ENCODE data around the gene MEGF10.
"Not testable (repeated sequence)": the region's sequence is repeated elsewhere in the genome, so short reads cannot be mapped to it uniquely, and the experiment has no call there.

The MEGF10 gene

GRCh38 chr5:127305493-127305892 is 14.9 kb downstream of the MEGF10 start:
- Histone ChIP-seq H3K36me3 (ENCODE audit: insufficient read depth, low read length) (no peaks in the 10 kb centered on the region), H3K4me3 (ENCODE audit: low read length) (no peak overlapping the region), H2AFZ (ENCODE audit: low read depth, low read length) (no peak overlapping the region), H3K27me3 (ENCODE audit: insufficient read depth, low read length) (no peaks in the 10 kb centered on the region), H3K9me3 (ENCODE audit: low read length) (no peaks in the 10 kb centered on the region), H3K4me1 (ENCODE audit: insufficient read depth, low read length) (peaks cover 6% of the 10 kb centered on the region)

DNA sequence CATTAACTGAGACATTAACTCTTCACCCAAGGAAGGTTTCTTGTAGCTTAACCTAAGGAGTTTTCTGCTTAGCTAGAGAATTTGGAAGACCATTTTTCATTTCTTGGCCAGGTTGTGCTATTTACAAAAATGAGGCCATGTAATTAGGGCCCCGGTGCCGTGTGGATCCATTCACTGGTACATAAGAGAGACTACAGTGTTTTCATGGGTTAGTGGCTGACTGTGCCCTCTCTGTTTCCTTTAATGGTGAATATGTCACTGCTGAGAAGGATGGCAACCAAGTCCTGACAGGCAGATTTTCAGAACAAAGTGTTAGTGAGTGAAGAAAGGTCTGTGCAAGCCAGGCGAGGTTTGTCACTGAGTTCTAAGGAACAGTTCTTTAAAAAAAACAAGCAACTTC is 15.4 kb downstream of the MEGF10 start:
- peaks cover 4% of the 10 kb centered on the region for H3K4me1 ChIP-seq (ENCODE audit: insufficient read depth, low read length)
- no peaks in the 10 kb centered on the region for H3K36me3 ChIP-seq (ENCODE audit: insufficient read depth, low read length)
- no peak overlapping the region for H2AFZ ChIP-seq (ENCODE audit: low read depth, low read length)
- H3K4me3 ChIP-seq (ENCODE audit: low read length), result no peak overlapping the region
- no peaks in the 10 kb centered on the region for H3K27me3 ChIP-seq (ENCODE audit: insufficient read depth, low read length)
- no peaks in the 10 kb centered on the region for H3K9me3 ChIP-seq (ENCODE audit: low read length)

GRCh38 chr5:127306647-127307046 is 16.1 kb downstream of the MEGF10 start:
- H3K9me3 ChIP-seq (ENCODE audit: low read length), result no peaks in the 10 kb centered on the region
- H2AFZ ChIP-seq (ENCODE audit: low read depth, low read length), result no peak overlapping the region
- H3K4me3 ChIP-seq (ENCODE audit: low read length), result no peak overlapping the region
- peaks cover 3% of the 10 kb centered on the region for H3K4me1 ChIP-seq (ENCODE audit: insufficient read depth, low read length)
- no peaks in the 10 kb centered on the region for H3K36me3 ChIP-seq (ENCODE audit: insufficient read depth, low read length)
- H3K27me3 ChIP-seq (ENCODE audit: insufficient read depth, low read length), result no peaks in the 10 kb centered on the region

DNA sequence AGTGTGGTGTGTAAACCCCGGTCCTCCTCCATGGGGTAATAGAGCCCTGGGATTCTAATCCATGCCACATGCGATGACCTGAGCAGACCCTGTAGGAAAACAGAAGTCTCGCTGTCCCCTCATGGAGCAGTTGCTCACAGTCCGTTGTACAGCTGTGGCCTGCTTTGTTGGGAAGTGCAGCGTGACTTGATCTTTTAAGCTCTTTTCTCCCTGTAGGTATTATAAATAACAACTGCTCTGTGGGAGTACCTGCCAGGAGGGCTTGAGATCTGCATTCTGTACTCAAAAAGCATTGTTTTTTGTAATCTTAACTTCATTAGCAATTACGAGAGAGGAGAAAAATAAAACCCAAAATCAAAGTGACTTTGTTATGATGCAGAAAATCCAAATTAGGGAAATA is 17.3 kb downstream of the MEGF10 start:
- no peaks in the 10 kb centered on the region for H3K36me3 ChIP-seq (ENCODE audit: insufficient read depth, low read length)
- no peak overlapping the region for H3K4me3 ChIP-seq (ENCODE audit: low read length)
- no peaks in the 10 kb centered on the region for H3K27me3 ChIP-seq (ENCODE audit: insufficient read depth, low read length)
- no peak overlapping the region for H2AFZ ChIP-seq (ENCODE audit: low read depth, low read length)
- no peaks in the 10 kb centered on the region for H3K9me3 ChIP-seq (ENCODE audit: low read length)
- peaks cover 3% of the 10 kb centered on the region for H3K4me1 ChIP-seq (ENCODE audit: insufficient read depth, low read length)

- H3K4me3 ChIP-seq (ENCODE audit: low read length); H3K9me3 ChIP-seq (ENCODE audit: low read length); H3K27me3 ChIP-seq (ENCODE audit: insufficient read depth, low read length); H2AFZ ChIP-seq (ENCODE audit: low read depth, low read length); H3K36me3 ChIP-seq (ENCODE audit: insufficient read depth, low read length); H3K4me1 ChIP-seq (ENCODE audit: insufficient read depth, low read length): not testable (repeated sequence)
Observed at GRCh38 chr5:127308325-127308724, 17.7 kb downstream of the MEGF10 start.

- no peak overlapping the region for H2AFZ ChIP-seq (ENCODE audit: low read depth, low read length)
- no peaks in the 10 kb centered on the region for H3K9me3 ChIP-seq (ENCODE audit: low read length)
- H3K27me3 ChIP-seq (ENCODE audit: insufficient read depth, low read length), result no peaks in the 10 kb centered on the region
- no peak overlapping the region for H3K4me3 ChIP-seq (ENCODE audit: low read length)
- peaks cover 3% of the 10 kb centered on the region for H3K4me1 ChIP-seq (ENCODE audit: insufficient read depth, low read length)
- H3K36me3 ChIP-seq (ENCODE audit: insufficient read depth, low read length), result no peaks in the 10 kb centered on the region
Observed at GRCh38 chr5:127308945-127309344, 18.3 kb downstream of the MEGF10 start.

- Histone ChIP-seq H3K9me3 (ENCODE audit: low read length) (no peaks in the 10 kb centered on the region), H3K4me1 (ENCODE audit: insufficient read depth, low read length) (peaks cover 3% of the 10 kb centered on the region), H2AFZ (ENCODE audit: low read depth, low read length) (no peak overlapping the region), H3K27me3 (ENCODE audit: insufficient read depth, low read length) (no peaks in the 10 kb centered on the region), H3K4me3 (ENCODE audit: low read length) (no peak overlapping the region), H3K36me3 (ENCODE audit: insufficient read depth, low read length) (no peaks in the 10 kb centered on the region)
Observed at GRCh38 chr5:127311349-127311748, 20.8 kb downstream of the MEGF10 start.

DNA sequence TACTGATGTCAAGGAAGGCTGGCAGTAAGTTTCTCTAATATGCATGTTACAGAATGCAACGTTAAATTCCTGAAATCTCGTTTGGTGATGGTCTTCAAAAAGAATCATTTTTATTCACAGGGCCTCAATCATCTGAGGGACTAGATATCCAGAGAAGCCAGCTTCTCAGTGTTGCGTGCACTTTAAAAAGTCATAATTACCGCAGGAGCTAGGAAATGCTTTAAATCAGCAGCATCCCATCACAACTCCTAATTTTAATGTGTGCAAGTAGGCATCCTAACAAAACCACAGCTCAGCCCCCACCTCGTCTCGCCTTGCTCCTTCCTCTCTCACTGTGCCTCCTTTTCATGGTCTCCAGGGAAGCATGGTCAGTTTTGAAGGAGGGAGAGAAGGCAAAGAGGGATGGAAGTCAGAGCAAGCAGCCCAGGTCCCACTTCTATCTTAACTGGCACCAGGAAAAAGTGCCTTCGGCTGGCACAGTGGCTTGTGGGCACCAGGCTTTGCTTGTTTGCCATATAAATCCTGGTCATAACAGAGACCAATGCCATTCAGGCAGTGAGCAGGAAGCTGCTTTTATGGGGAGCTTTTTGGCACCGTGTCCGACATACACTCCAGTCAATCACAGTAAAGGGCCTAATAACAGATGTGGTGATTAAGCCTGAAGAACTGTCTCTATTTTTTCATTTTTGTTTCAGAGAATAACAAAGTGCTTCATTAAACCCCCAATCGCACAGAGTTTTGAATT is 21.4 kb downstream of the MEGF10 start:
- Histone ChIP-seq H3K9me3 (ENCODE audit: low read length) (no peaks in the 10 kb centered on the region), H3K4me1 (ENCODE audit: insufficient read depth, low read length) (peaks cover 3% of the 10 kb centered on the region), H3K4me3 (ENCODE audit: low read length) (no peak overlapping the region), H3K36me3 (ENCODE audit: insufficient read depth, low read length) (no peaks in the 10 kb centered on the region), H2AFZ (ENCODE audit: low read depth, low read length) (no peak overlapping the region), H3K27me3 (ENCODE audit: insufficient read depth, low read length) (no peaks in the 10 kb centered on the region)

DNA sequence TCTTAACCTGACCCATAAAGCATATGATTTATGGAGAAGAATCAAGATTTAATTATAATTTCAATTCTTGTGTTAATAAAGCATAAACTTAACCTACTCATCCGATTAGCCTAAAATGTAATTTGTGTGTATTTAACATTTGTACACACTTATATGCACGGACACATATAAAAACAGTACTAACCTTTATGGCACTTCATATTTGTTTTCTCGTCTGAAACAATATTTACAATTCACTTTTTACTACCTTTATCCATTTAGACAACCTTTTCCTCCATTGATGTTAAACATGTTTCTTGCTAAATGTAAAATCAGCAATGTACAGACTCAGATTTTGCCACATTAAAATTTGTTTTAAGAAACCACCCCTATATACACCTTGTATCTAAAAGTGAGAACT is 22.8 kb downstream of the MEGF10 start:
- no peaks in the 10 kb centered on the region for H3K9me3 ChIP-seq (ENCODE audit: low read length)
- no peaks in the 10 kb centered on the region for H3K36me3 ChIP-seq (ENCODE audit: insufficient read depth, low read length)
- no peak overlapping the region for H3K4me3 ChIP-seq (ENCODE audit: low read length)
- peaks cover 3% of the 10 kb centered on the region for H3K4me1 ChIP-seq (ENCODE audit: insufficient read depth, low read length)
- no peak overlapping the region for H2AFZ ChIP-seq (ENCODE audit: low read depth, low read length)
- no peaks in the 10 kb centered on the region for H3K27me3 ChIP-seq (ENCODE audit: insufficient read depth, low read length)

- no peaks in the 10 kb centered on the region for H3K27me3 ChIP-seq (ENCODE audit: insufficient read depth, low read length)
- H3K36me3 ChIP-seq (ENCODE audit: insufficient read depth, low read length), result no peaks in the 10 kb centered on the region
- H3K4me1 ChIP-seq (ENCODE audit: insufficient read depth, low read length), result peaks cover 3% of the 10 kb centered on the region
- no peak overlapping the region for H3K4me3 ChIP-seq (ENCODE audit: low read length)
- no peak overlapping the region for H2AFZ ChIP-seq (ENCODE audit: low read depth, low read length)
- H3K9me3 ChIP-seq (ENCODE audit: low read length), result no peaks in the 10 kb centered on the region
Observed at GRCh38 chr5:127313847-127314473, 23.4 kb downstream of the MEGF10 start.

- no peak overlapping the region for H2AFZ ChIP-seq (ENCODE audit: low read depth, low read length)
- H3K4me1 ChIP-seq (ENCODE audit: insufficient read depth, low read length), result peaks cover 6% of the 10 kb centered on the region
- no peaks in the 10 kb centered on the region for H3K27me3 ChIP-seq (ENCODE audit: insufficient read depth, low read length)
- no peaks in the 10 kb centered on the region for H3K9me3 ChIP-seq (ENCODE audit: low read length)
- H3K36me3 ChIP-seq (ENCODE audit: insufficient read depth, low read length), result no peaks in the 10 kb centered on the region
- no peak overlapping the region for H3K4me3 ChIP-seq (ENCODE audit: low read length)
Observed at GRCh38 chr5:127316011-127316410, 25.4 kb downstream of the MEGF10 start.

GRCh38 chr5:127317385-127317784 is 26.8 kb downstream of the MEGF10 start:
- not testable (repeated sequence) for H3K9me3 ChIP-seq (ENCODE audit: low read length); H3K4me1 ChIP-seq (ENCODE audit: insufficient read depth, low read length); H3K4me3 ChIP-seq (ENCODE audit: low read length); H3K36me3 ChIP-seq (ENCODE audit: insufficient read depth, low read length); H2AFZ ChIP-seq (ENCODE audit: low read depth, low read length); H3K27me3 ChIP-seq (ENCODE audit: insufficient read depth, low read length)

DNA sequence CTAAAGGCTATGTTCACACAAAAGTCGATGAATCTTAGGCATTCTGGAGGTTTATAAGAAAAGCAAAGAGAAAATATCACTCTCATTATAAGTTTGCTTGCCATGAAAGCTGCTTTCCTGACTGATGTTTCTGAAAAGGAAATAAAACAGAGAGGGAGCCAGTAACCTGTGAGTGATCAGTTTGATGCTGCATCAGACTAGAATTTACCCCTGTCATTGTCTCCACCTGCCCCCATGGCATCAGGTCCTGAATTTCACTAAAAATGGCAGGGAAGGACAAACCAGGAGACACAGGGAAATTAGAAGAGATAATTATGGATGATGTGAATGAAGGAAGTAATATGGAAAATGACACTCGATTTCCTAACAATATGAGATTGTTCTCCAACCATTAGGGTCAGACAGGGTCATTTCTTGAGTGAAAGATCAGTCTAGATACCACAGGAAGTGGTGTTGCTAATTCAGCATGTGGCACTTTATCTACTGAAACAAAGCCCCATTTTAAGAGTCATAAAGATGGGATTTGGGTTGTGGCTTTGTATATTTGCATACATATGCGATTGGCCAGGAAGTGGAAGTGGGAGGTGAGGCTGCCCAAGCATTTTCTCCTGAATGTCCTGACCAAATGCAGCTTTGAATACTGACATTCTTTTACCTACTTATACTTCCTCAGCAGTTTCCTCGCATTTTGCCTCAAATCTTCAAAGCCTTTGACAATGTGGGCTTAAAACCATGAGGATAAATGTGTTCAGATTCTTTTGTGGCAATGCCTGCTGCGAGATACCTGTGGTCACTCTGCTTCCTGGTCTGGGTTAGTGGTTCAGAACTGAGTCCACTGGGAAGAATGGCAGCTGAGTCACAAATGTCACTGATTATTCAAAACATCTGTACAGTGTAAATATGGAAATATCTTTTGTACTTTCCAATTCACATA is 29.7 kb downstream of the MEGF10 start:
- Histone ChIP-seq H3K9me3 (ENCODE audit: low read length) (no peaks in the 10 kb centered on the region), H2AFZ (ENCODE audit: low read depth, low read length) (no peak overlapping the region), H3K36me3 (ENCODE audit: insufficient read depth, low read length) (no peaks in the 10 kb centered on the region), H3K27me3 (ENCODE audit: insufficient read depth, low read length) (no peaks in the 10 kb centered on the region), H3K4me1 (ENCODE audit: insufficient read depth, low read length) (peaks cover 6% of the 10 kb centered on the region), H3K4me3 (ENCODE audit: low read length) (no peak overlapping the region)
